Thymus (tissue), 11 donors: ENCODE data around the gene NR1I2. TPM values are rescaled to one million over a fixed set of nuclear protein-coding genes. Genes with fewer than 3 reads are reported as not detected.
A peak's percentile ranks its signal among the peaks of the same experiment; 100 is the strongest.

Experiments
- DNase-seq, 9 donors: peaks; one replicate each; pipeline ENCODE4 v3.0.0-alpha.2; 2013; ENCODE audit warnings: low spot score in 9 of 9, low read depth in 6 of 9, missing footprints in 1 of 9
- H3K27ac ChIP-seq, 2 donors: one replicate each; pipeline ENCODE4 v1.5.1; 2013; ENCODE audit warnings: control low read depth in 1 of 2, low read depth in 1 of 2, low read length in 1 of 2, mild to moderate bottlenecking in 1 of 2, moderate library complexity in 1 of 2
- H3K27me3 ChIP-seq, 2 donors: one replicate each; pipeline ENCODE4 v1.5.1; 2013; ENCODE audit warnings: low read length in 1 of 2; ENCODE audit not compliant: control insufficient read depth in 2 of 2, insufficient read depth in 1 of 2
- H3K36me3 ChIP-seq, 2 donors: one replicate each; pipeline ENCODE4 v1.5.1; 2013; ENCODE audit warnings: low read length in 1 of 2, mild to moderate bottlenecking in 1 of 2, moderate library complexity in 1 of 2; ENCODE audit not compliant: control insufficient read depth in 2 of 2, insufficient read depth in 2 of 2
- H3K4me1 ChIP-seq, 2 donors: one replicate each; pipeline ENCODE4 v1.5.1; 2013; ENCODE audit warnings: low read length in 2 of 2; ENCODE audit not compliant: control insufficient read depth in 2 of 2, insufficient read depth in 2 of 2
- H3K4me3 ChIP-seq, 2 donors: one replicate each; pipeline ENCODE4 v1.5.1; 2013; ENCODE audit warnings: low read length in 2 of 2, control low read depth in 1 of 2, mild to moderate bottlenecking in 1 of 2
- H3K9me3 ChIP-seq, 2 donors: one replicate each; pipeline ENCODE4 v1.5.1; 2013; ENCODE audit warnings: low read length in 1 of 2, mild to moderate bottlenecking in 1 of 2; ENCODE audit not compliant: control insufficient read depth in 2 of 2, insufficient read depth in 1 of 2
- WGBS: extraction: QIAGEN DNeasy Blood & Tissue Kit; methylation state at CpG from one replicate; pipeline ENCODE4 v1.1.7; 2013; 5-methylcytosine and 5-hydroxymethylcytosine counted together
- polyA plus RNA-seq: library from polyadenylated mRNA; stranded (reverse); fragments of 200-250 nt; gene quantifications from one replicate; pipeline ENCODE4 v1.2.3, GENCODE V29; 2013
- total RNA-seq: library from RNA; stranded (reverse); fragments of 120-200 nt; gene quantifications from one replicate; pipeline ENCODE4 v1.2.4, GENCODE V29; 2013
- donor health status: healthy.

The NR1I2 gene
- total and polyA plus RNA-seq, 2 donors = 0.14 to 0.21 TPM

DNA sequence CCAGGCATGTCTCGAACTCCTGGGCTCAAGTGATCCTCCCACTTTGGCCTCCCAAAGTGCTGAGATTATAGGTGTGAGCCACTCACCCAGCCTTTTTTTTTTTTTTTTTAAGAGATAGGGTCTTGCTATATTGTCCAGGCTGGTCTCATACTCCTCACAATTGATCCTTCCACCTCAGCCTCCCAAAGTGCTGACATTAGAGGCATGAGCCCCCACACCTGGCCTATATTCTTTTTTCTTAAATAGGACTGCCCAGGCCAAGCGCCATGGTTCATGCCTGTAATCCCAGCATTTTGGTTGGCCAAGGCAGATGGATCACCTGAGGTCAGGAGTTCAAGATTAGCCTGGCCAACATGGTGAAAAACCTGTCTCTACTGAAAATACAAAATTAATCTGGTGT lies 12.5 kb downstream of the NR1I2 start:
- H3K9me3 ChIP-seq = no peaks in the 10 kb centered on the region
- no peak for DNase-seq
- H3K4me1 ChIP-seq = no peaks in the 10 kb centered on the region
- WGBS = 98% methylated on average over 2 of the region's 2 CpGs
- H3K4me3 ChIP-seq = no peak overlapping the region
- H3K27me3 ChIP-seq = no peaks in the 10 kb centered on the region
- no peaks in the 10 kb centered on the region for H3K36me3 ChIP-seq
- H3K27ac ChIP-seq = no peak overlapping the region

- WGBS = 89% methylated on average over 5 of the region's 5 CpGs
- H3K4me3 ChIP-seq = no peak overlapping the region
- no peak overlapping the region for H3K27ac ChIP-seq
- no peaks in the 10 kb centered on the region for H3K4me1 ChIP-seq
- H3K9me3 ChIP-seq = no peaks in the 10 kb centered on the region
- no peaks in the 10 kb centered on the region for H3K36me3 ChIP-seq
- no peak for DNase-seq
- H3K27me3 ChIP-seq = no peaks in the 10 kb centered on the region
Measured at GRCh38 chr3:119794971-119795612, 13.2 kb downstream of the NR1I2 start.

DNA sequence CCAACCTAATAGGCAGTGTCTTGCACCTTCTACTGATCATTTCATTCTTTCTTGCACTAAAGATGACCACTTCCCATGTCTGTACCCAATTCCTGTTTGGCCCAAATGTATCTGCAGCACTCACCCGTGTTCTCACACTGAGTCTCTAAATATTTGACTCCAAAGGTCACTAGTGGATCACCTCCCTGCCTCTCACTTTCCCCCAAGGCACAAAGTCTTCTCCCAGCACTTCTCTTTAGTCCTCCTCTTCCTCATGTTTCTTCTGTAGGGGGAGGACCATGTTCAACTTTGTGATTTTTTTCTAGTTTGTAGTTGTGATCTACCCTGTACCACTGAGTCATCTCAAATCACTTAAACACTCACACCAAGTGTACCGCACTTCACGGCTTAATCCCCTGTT lies 13.9 kb downstream of the NR1I2 start:
- no peak for DNase-seq
- no peak overlapping the region for H3K27ac ChIP-seq
- H3K4me1 ChIP-seq = no peaks in the 10 kb centered on the region
- H3K36me3 ChIP-seq = no peaks in the 10 kb centered on the region
- H3K9me3 ChIP-seq = no peaks in the 10 kb centered on the region
- 93% methylated on average over 3 of the region's 3 CpGs for WGBS
- no peak overlapping the region for H3K4me3 ChIP-seq
- no peaks in the 10 kb centered on the region for H3K27me3 ChIP-seq

DNA sequence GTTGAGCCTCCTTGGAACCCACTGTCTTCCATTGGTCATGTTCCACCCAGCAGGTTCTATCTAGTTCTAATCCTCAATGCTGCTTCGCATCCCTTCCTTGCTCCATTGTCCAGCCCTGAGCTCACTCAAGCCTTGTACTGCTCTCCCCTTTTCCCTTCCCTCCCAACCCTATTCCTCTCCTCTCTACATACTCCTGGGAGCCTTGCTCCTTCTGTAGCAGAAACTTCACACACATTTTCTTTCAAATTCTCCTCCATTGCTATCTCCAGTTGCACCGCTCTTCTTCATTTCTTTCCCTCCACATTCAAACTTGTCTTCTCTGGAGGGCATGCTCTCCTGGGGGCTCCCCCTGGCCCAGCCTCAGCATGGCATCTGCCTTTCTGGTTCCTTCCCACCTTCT lies 14.5 kb downstream of the NR1I2 start:
- Histone ChIP-seq H3K9me3 (no peaks in the 10 kb centered on the region), H3K27ac (no peak overlapping the region), H3K4me3 (no peak overlapping the region), H3K27me3 (no peaks in the 10 kb centered on the region), H3K4me1 (no peaks in the 10 kb centered on the region), H3K36me3 (no peaks in the 10 kb centered on the region)
- 99% methylated on average over 2 of the region's 2 CpGs for WGBS
- DNase-seq = no peak

DNA sequence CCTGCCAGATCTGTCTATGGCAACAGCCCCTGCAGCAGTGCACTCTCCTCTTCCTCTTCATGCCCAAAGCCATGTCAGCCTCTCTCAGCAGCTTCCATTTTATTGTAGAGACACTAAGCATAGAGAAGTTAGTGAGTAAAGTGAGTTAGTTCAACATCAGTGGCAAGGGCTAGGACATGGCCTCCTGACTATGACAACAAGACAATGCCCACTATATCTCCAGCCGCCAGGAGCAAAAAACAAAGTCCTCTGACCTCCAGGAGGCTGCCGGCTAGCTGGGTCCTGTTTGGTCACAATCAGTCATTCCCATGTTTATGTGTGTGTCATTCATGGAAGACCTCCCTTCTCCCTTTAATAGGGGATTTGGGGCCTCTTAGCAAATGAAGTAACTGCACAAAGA lies 14.9 kb downstream of the NR1I2 start:
- Histone ChIP-seq H3K4me3 (no peak overlapping the region), H3K4me1 (no peaks in the 10 kb centered on the region), H3K36me3 (no peaks in the 10 kb centered on the region), H3K9me3 (no peaks in the 10 kb centered on the region), H3K27ac (no peak overlapping the region), H3K27me3 (no peaks in the 10 kb centered on the region)
- DNase-seq = no peak
- WGBS = 97% methylated on average over 2 of the region's 2 CpGs

DNA sequence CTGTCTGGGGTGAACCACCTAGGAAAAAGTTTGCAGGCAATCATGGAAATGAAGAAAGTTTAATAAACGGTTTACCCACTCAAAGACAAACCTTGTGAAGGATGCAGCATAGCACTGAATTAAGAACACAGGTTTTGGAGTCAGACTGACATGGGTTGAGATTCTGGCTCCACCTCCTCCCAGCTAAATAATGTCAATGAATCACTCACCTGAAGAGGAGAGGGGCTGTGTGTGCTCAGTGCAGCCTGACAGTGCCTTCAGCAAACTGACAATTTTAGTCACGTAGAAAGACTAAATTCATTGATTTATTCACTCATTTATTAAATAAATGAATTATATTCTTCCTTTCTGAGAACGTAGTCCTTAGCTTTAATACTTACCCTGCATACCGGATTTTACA lies 18.9 kb downstream of the NR1I2 start:
- no peak overlapping the region for H3K4me3 ChIP-seq
- H3K36me3 ChIP-seq = no peaks in the 10 kb centered on the region
- H3K27me3 ChIP-seq = no peaks in the 10 kb centered on the region
- H3K27ac ChIP-seq = no peak overlapping the region
- no peaks in the 10 kb centered on the region for H3K4me1 ChIP-seq
- WGBS = 93% methylated on average over 4 of the region's 4 CpGs
- H3K9me3 ChIP-seq = no peaks in the 10 kb centered on the region
- DNase-seq = no peak

GRCh38 chr3:119808244-119808643 lies 26.3 kb downstream of the NR1I2 start:
- WGBS = 96% methylated on average over 4 of the region's 4 CpGs

GRCh38 chr3:119808843-119809242 lies 26.9 kb downstream of the NR1I2 start:
- DNase-seq = no peak
- Histone ChIP-seq H3K4me1 (peaks cover 4 to 13% of the 10 kb centered on the region in 2 donors), H3K27me3 (peaks cover 0 to 3% of the 10 kb centered on the region in 2 donors), H3K27ac (no peak overlapping the region), H3K36me3 (no peaks in the 10 kb centered on the region), H3K4me3 (no peak overlapping the region), H3K9me3 (no peaks in the 10 kb centered on the region)
- 98% methylated on average over 6 of the region's 6 CpGs for WGBS

More at GRCh38 chr3:119808244-119808643, 26.3 kb downstream of the NR1I2 start:
- Histone ChIP-seq H3K27me3 (peaks cover 0 to 3% of the 10 kb centered on the region in 2 donors), H3K36me3 (no peaks in the 10 kb centered on the region), H3K4me3 (no peak overlapping the region), H3K4me1 (peaks cover 4 to 13% of the 10 kb centered on the region in 2 donors), H3K27ac (no peak overlapping the region), H3K9me3 (no peaks in the 10 kb centered on the region)
- DNase-seq = no peak

GRCh38 chr3:119809249-119810017 lies 27.5 kb downstream of the NR1I2 start:
- Histone ChIP-seq H3K9me3 (no peaks in the 10 kb centered on the region), H3K27ac (no peak overlapping the region), H3K36me3 (no peaks in the 10 kb centered on the region), H3K4me1 (peaks cover 4 to 13% of the 10 kb centered on the region in 2 donors), H3K27me3 (peaks cover 0 to 3% of the 10 kb centered on the region in 2 donors), H3K4me3 (peak overlapping the region; percentile 57 to 58)
- DNase-seq = peak in 3 of 9 donors; percentile 5 to 22 (median 8)
- WGBS = 44% methylated on average over 31 of the region's 31 CpGs
